Smooth muscle cell of the brain vasculature (primary cell): Measurements from ENCODE around the gene OR8B12.
"Not testable (repeated sequence)": the region's sequence is repeated elsewhere in the genome, so short reads cannot be mapped to it uniquely, and the experiment has no call there.

Experiments
- DNase-seq: peaks from one replicate; pipeline ENCODE4 v3.0.0-alpha.2; 2012; ENCODE audit warnings: low read depth, low spot score

Gene OR8B12

DNA sequence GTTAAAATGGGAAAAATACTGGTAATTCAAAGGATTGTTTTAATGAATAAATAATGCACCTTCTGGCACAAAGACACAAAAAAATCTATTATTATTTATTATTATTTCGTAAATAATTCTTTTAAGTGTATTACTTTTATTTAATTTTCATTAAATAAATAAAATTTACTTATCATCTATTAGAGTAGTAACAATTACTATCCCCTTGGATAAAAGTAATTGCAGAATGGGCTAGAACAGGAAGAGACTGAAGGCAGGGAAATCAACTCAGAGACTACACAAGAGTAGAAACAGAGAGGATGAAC lies 23.0 kb downstream of the OR8B12 start:
- no peak for DNase-seq

DNA sequence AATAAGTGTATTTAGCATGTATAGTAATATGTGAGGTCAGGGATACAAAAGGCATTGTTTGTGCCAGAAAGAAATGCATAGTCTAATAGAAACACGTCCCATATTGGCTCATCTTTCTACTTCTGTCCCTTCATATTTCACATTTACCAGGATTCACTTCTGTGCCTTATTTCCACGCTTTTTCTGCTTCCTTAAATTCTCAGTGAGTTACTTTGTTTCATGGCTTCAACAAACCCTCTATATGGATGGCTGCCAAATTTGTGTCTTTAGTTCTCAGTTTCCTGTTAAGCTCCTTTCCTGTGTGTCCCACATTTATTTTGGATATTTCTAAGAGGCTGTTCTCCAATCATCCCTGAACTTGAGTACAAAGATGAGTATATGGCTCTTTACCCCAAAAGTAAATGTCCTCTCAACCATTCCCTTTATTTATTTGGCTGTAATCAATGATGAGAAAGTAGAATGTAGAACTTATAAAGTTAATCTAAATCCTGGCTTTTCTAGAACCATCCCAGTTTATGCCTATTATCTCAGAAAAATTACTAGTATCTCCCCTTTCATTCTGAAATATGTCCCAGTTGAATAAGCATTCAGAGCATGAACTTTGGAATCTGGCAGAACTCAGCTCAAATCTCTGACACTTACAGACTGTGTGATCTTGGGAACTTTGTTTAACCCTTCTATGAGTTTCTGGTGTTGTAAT lies 23.5 kb downstream of the OR8B12 start:
- DNase-seq, result no peak

- no peak for DNase-seq
Measured at GRCh38 chr11:124518989-124519451, 24.4 kb downstream of the OR8B12 start.

- no peak for DNase-seq
Measured at GRCh38 chr11:124517314-124517713, 26.1 kb downstream of the OR8B12 start.

DNA sequence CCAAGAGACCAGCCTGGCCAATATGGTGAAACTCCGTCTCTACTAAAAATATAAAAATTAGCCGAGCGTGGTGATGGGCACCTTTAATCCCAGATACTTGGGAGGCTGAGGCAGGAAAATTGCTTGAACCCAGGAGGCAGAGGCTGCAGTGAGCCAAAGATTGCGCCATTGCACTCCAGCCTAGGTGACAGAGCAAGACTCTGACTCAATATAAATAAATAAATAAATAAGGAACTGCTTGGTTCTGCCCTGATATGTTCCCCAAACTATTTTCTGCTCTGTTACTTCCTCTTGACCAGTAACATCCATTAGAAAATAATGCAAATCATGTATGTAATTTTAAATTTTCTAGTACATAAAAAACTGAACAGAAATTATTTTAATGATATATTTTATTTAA lies 28.8 kb downstream of the OR8B12 start:
- not testable (repeated sequence) for DNase-seq

GRCh38 chr11:124514131-124514530 lies 29.3 kb downstream of the OR8B12 start:
- DNase-seq, result no peak

DNA sequence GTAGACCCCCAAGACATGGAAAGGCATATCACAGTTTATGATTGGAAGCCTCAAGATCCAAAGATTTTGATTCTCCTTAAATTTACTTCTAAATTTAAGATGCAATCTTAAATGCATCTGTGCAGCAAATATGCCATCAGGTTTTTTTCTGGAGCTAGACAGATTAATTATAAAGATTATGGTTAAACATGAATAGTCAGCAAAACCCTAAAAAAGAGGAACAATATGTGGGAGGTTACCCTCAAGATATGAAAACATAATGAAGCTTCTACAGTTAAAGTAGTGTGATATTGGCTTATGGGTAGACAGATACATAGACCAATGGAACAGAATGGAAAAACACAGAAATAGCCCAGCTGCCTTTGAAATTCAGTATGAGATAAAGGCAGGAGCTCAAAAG lies 31.7 kb downstream of the OR8B12 start:
- DNase-seq, result no peak

GRCh38 chr11:124510279-124510678 lies 33.2 kb downstream of the OR8B12 start:
- no peak for DNase-seq

DNA sequence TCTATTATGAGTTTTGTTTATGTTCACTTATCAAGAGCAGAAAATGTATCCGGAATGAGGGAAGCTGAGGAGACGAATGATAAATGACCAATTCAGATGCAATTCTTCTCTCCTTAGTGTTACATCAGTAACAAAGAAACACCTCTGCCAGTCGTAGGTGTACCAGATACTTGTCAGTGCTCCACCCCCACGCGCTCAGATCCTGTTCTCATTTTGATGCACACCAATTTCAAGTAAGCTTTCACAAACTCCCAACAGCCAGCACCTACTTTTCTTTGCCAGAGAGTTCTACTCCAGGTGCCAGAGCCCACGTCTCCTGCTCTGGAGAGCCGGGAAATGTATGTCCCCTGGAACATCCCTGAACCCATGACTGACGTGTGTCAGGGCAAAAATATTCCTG lies 43.7 kb downstream of the OR8B12 start:
- DNase-seq, result no peak

- DNase-seq, result no peak
Measured at GRCh38 chr11:124493016-124493655, 50.3 kb downstream of the OR8B12 start.
